K562 (cell line): ENCODE data around the gene PTCRA. TPM values are rescaled to one million over a fixed set of nuclear protein-coding genes. Genes with fewer than 3 reads are reported as not detected.

ENCODE experiments used
- ATF4 ChIP-seq: fragments of 450-650 bp; formaldehyde crosslinking; IDR thresholded peaks from 2 replicates; pipeline ENCODE4 v1.4.0; 2022; ENCODE audit warnings: mild to moderate bottlenecking, moderate library complexity
- CREM ChIP-seq: IDR thresholded peaks from 2 replicates; pipeline ENCODE4 v1.6.1; 2014; ENCODE audit warnings: antibody characterized with exemption, low read depth
- GABPB2 ChIP-seq: fragments of 250-450 bp; sonication (Bioruptor Pico); conservative IDR thresholded peaks from 2 replicates; pipeline ENCODE4 v1.5.1; 2021; ENCODE audit warnings: mild to moderate bottlenecking
- HINFP ChIP-seq: fragments of 450-650 bp; conservative IDR thresholded peaks from 2 replicates; pipeline ENCODE4 v1.6.1; 2016; ENCODE audit warnings: missing genetic modification characterization, low read depth, mild to moderate bottlenecking, control low read depth, missing compliant biosample characterization
- HMG20A ChIP-seq: fragments of 450-650 bp; formaldehyde crosslinking; conservative IDR thresholded peaks from 2 replicates; pipeline ENCODE4 v1.4.0; 2020; ENCODE audit warnings: mild to moderate bottlenecking, mixed read lengths
- MBD2 ChIP-seq: sonication (generic); IDR thresholded peaks from 2 replicates; pipeline ENCODE4 v1.6.1; 2016; ENCODE audit warnings: low read depth, borderline replicate concordance
- NEUROD1 ChIP-seq: fragments of 150-350 bp; IDR thresholded peaks from 2 replicates; pipeline ENCODE4 v1.6.1; 2014; ENCODE audit warnings: borderline replicate concordance, low read length, low read depth; ENCODE audit not compliant: partially characterized antibody
- NFRKB ChIP-seq: fragments of 450-650 bp; IDR thresholded peaks from 2 replicates; pipeline ENCODE4 v1.6.1; 2016; ENCODE audit warnings: low read depth
- NR1H2 ChIP-seq: sonication (generic); formaldehyde crosslinking; IDR thresholded peaks from 2 replicates; pipeline ENCODE4 v1.4.0; 2020; ENCODE audit warnings: mild to moderate bottlenecking, missing genetic modification reagents
- NR2C1 ChIP-seq, 2 experiments: fragments of 450-650 bp; IDR thresholded peaks; 2 replicates each; pipeline ENCODE4 v1.6.1; 2017; ENCODE audit warnings: mild to moderate bottlenecking in 2 of 2, antibody characterized with exemption in 1 of 2, inconsistent platforms in 1 of 2, missing compliant biosample characterization in 1 of 2, missing genetic modification characterization in 1 of 2
- PHF20 ChIP-seq: fragments of 450-650 bp; IDR thresholded peaks from 2 replicates; pipeline ENCODE4 v1.6.1; 2018; ENCODE audit not compliant: partially characterized antibody
- POLR2G ChIP-seq: fragments of 200-400 bp; formaldehyde crosslinking; IDR thresholded peaks from 2 replicates; pipeline ENCODE4 v1.6.1; 2017; ENCODE audit warnings: low read depth, mild to moderate bottlenecking, antibody characterized with exemption, low read length, moderate library complexity
- U2AF2 ChIP-seq: fragments of 200-400 bp; formaldehyde crosslinking; optimal IDR thresholded peaks from 2 replicates; pipeline ENCODE3; 2017; ENCODE audit warnings: low read depth, mild to moderate bottlenecking, low read length
- ZBTB5 ChIP-seq: fragments of 450-650 bp; IDR thresholded peaks from 2 replicates; pipeline ENCODE4 v1.6.1; 2017; ENCODE audit warnings: antibody characterized with exemption
- ZFX ChIP-seq: sonication (generic); formaldehyde crosslinking; IDR thresholded peaks from 2 replicates; pipeline ENCODE4 v1.8.0; 2022; ENCODE audit warnings: mild to moderate bottlenecking, missing genetic modification reagents, moderate library complexity
- ZNF23 ChIP-seq: fragments of 250-450 bp; sonication (Bioruptor Pico); IDR thresholded peaks from 2 replicates; pipeline ENCODE4 v1.4.0; 2020; ENCODE audit warnings: mild to moderate bottlenecking
- ZNF395 ChIP-seq: fragments of 200-800 bp; sonication (Bioruptor generic); IDR thresholded peaks from 2 replicates; pipeline ENCODE4 v1.6.1; 2017; ENCODE audit warnings: missing genetic modification characterization, missing compliant biosample characterization
- ZNF408 ChIP-seq: fragments of 250-450 bp; sonication (Bioruptor Pico); IDR thresholded peaks from 2 replicates; pipeline ENCODE4 v1.4.0; 2020; ENCODE audit warnings: low read depth, mild to moderate bottlenecking, moderate library complexity
- ZNF589 ChIP-seq: fragments of 200-800 bp; sonication (Bioruptor generic); IDR thresholded peaks from 2 replicates; pipeline ENCODE4 v1.6.1; 2016; ENCODE audit warnings: low read depth, missing genetic modification characterization, missing compliant biosample characterization
- ZNF644 ChIP-seq: fragments of 200-800 bp; sonication (Bioruptor generic); IDR thresholded peaks from 2 replicates; pipeline ENCODE4 v1.6.1; 2016; ENCODE audit warnings: low read depth, missing genetic modification characterization, missing compliant biosample characterization
- polyA plus RNA-seq, 8 experiments: library from polyadenylated mRNA; depleted of rRNA in 4 of 8; stranded (reverse) in 5 of 8; unstranded in 3 of 8; fragments of >200 nt; fragmentation: Nextera tagmentation in 2 of 8; fragmentation: Illumina TruSeq in 1 of 8; extraction: Ambion mirVana in 2 of 8; extraction: Trizol in 1 of 8; gene quantifications; 2 replicates each; pipeline versions ENCODE4 v1.2.1 to v1.2.3, GENCODE V29; 2011 to 2014; ENCODE audit warnings: inconsistent platforms in 1 of 8, missing spikeins in 1 of 8
- total RNA-seq, 7 experiments: library from RNA; depleted of rRNA in 6 of 7; stranded (reverse); fragments of >200 nt in 6 of 7; fragmentation: Illumina TruSeq in 2 of 7; extraction: Trizol in 2 of 7; gene quantifications; 2 replicates each; pipeline versions ENCODE4 v1.2.1 to v1.2.3, GENCODE V29; 2011 to 2021; ENCODE audit warnings: low replicate concordance in 1 of 7

PTCRA gene
- total and polyA plus RNA-seq, 9 of the 15 experiments (the other 6 are each of a cell fraction or from before 2014, with no cell fraction given), result 0.21 TPM; not detected in 8

GRCh38 chr6:42879372-42880239 is 36.2 kb upstream of the PTCRA start, which contains the start of gene RPL7L1 (continued):
- TF ChIP-seq ZBTB5 (no peak), ZFX (peak; percentile 92), HMG20A (CRISPR knock-in tag) (0 out of 2 replicates have a peak, but pooled peaks have one; percentile 23), CREM (peak; percentile 98), ZNF644 (tag) (peak; percentile 87), U2AF2 (no peak), NR2C1 (IDR thresholded peaks at IDR 0.05) (peak; percentile 69), NR2C1 (tag; IDR thresholded peaks at IDR 0.05) (peak; percentile 67), MBD2 (no peak; the same call in none of the 2 replicates), POLR2G (peak; percentile 92), ZNF395 (CRISPR knock-in tag) (peak; percentile 36; the same call in 1 of the 2 replicates), HINFP (tag) (peak; percentile 80), GABPB2 (no peak), ATF4 (CRISPR knock-in tag) (0 out of 2 replicates have a peak, but pooled peaks have one; percentile 52), NFRKB (peak; percentile 99), ZNF408 (no peak), PHF20 (peak; percentile 97), NR1H2 (CRISPR knock-in tag) (0 out of 2 replicates have a peak, but pooled peaks have one; percentile 50), ZNF589 (CRISPR knock-in tag) (peak; percentile 83; the same call in 1 of the 2 replicates), ZNF23 (no peak), NEUROD1 (peak; percentile 76)
